Heart left ventricle (tissue), 13 donors: ENCODE results near the gene PLEKHG4.

Experiments used
- POLR2A ChIP-seq, 2 donors: fragments of 450-650 bp; IDR thresholded peaks; one replicate each; pipeline ENCODE4 v1.6.1; 2017; ENCODE audit warnings: antibody characterized with exemption in 2 of 2, mild to moderate bottlenecking in 2 of 2, moderate library complexity in 2 of 2
- TF ChIP-seq, protein P1 (sequence below), 12 donors: fragments of 200-600 bp; sonication (generic) in 4 of 12; IDR thresholded peaks; one replicate each; pipeline versions ENCODE4 v1.5.0 to v1.8.0; 2018 to 2022; ENCODE audit warnings: antibody characterized with exemption in 12 of 12, mild to moderate bottlenecking in 5 of 12
- donor health status: ischemic (EF 13 %, LVEDD 7.1; RV severe dilation, severe dysfunction).
- donor health status: DM: no; HTN: yes; CAD: no.
- donor health status: DM: no; HTN: no; CAD: no.
- donor health status: ischemic (EF 25% LVEDD 6.9; RV normal size, moderate dysfunction).
- donor health status: ischemic (EF 25% LVEDD 5.7; RV mildly dilated, moderate dysfunction).
- donor health status: ischemic (EF 35%, LVEDD 5.7; RV mildly dilated, moderate dysfunction).
- donor health status: nonischemic (EF 11% LVEDD 7.7; RV severe dilation, severe dysfunction).
- donor health status: DM: yes; HTN: yes; CAD: no.
- donor health status: PGD.
- donor health status: ischemic (EF 29% LVEDD 5.4; RV normal size, mild dysfunction).
- donor health status: nonischemic (EF 23%, LVEDD 6.1; RV moderate dilation, normal function).

DNA sequence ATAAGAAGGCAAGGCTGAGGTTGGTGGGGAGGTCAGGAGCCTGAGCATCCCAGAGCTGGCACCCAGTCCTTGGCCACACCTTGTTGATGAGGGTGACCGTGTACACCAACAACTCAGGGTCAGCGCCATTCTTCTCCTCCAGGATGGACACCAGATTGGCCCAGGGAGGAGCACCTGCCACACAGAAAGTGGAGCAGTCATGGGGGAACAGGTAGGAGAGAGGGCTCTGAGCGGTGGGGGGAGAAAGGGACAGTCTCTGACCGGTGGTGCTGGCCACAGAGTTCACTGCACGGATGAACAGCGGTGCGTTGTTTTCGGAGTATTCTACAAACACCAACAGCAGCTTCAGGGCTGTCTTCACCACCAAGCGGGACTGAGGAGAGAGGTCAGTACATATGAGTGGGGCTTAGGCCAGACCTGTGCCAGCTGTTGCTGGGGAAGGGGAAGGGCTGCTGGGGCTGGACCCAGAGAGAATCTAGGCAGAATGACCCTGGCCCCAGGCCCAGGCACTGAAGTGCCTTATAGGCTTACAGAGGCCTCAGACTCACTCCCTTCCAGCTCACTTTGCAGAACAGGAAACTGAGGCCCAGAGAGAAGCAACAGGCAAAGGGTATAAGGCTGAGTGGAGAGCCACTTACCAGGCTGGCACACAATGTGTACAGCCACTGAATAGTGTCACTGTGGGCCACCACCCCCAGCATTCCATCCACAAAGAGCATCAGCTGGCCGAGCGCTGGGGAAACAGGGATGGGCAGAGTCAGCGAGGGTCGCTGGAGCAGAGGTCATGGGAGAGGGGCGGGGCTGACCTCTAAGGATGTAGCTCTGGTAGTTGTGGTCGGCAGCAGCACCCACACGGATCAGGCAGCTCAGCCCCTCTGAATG, 41.7 kb upstream of the PLEKHG4 start:
- TF ChIP-seq, protein P1, sequence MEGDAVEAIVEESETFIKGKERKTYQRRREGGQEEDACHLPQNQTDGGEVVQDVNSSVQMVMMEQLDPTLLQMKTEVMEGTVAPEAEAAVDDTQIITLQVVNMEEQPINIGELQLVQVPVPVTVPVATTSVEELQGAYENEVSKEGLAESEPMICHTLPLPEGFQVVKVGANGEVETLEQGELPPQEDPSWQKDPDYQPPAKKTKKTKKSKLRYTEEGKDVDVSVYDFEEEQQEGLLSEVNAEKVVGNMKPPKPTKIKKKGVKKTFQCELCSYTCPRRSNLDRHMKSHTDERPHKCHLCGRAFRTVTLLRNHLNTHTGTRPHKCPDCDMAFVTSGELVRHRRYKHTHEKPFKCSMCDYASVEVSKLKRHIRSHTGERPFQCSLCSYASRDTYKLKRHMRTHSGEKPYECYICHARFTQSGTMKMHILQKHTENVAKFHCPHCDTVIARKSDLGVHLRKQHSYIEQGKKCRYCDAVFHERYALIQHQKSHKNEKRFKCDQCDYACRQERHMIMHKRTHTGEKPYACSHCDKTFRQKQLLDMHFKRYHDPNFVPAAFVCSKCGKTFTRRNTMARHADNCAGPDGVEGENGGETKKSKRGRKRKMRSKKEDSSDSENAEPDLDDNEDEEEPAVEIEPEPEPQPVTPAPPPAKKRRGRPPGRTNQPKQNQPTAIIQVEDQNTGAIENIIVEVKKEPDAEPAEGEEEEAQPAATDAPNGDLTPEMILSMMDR (IDR thresholded peaks at IDR 0.05), result no peak
- TF ChIP-seq POLR2A (IDR thresholded peaks at IDR 0.05), result no peak
